ENCODE data around the gene CAMK2N2. TPM values are rescaled to one million over a fixed set of nuclear protein-coding genes. Genes with fewer than 3 reads are reported as not detected.
A peak's percentile ranks its signal among the peaks of the same experiment; 100 is the strongest.

The CAMK2N2 gene
- polyA plus RNA-seq, 1 donor (not counting 4 experiments of a cell fraction or from before 2014, with no cell fraction given), result 0.18 TPM

GRCh38 chr3:184261854-184262763, 756 bp upstream of the CAMK2N2 start:
- H2AFZ ChIP-seq (ENCODE audit: control insufficient read depth, low read length), result peak overlapping the region; percentile 43
- DNase-seq (ENCODE audit: low read depth, low spot score) (no peak), FAIRE-seq (no peak)
- no peaks in the 10 kb centered on the region for H3K9me3 ChIP-seq (ENCODE audit: control insufficient read depth, low read depth, low read length)
- H4K20me1 ChIP-seq (ENCODE audit: control insufficient read depth, extremely low read depth, insufficient read depth, low read length), result no peaks in the 10 kb centered on the region
- peak overlapping the region; percentile 81 for H3K4me2 ChIP-seq (ENCODE audit: control insufficient read depth, extremely low read depth, insufficient read depth, low read depth, low read length)
- no peaks in the 10 kb centered on the region for H3K79me2 ChIP-seq (ENCODE audit: control insufficient read depth, insufficient read depth, low read length)
- TF ChIP-seq CTCF (optimal IDR thresholded peaks at IDR 0.05 in 1 of 3, IDR thresholded peaks at IDR 0.05 in 1 of 3, conservative IDR thresholded peaks at IDR 0.05 in 1 of 3; ENCODE audit: extremely low read depth in 1 of 3, insufficient read depth in 2 of 3, low read length in 3 of 3), result no peak
- TF ChIP-seq EZH2 (IDR thresholded peaks at IDR 0.05; ENCODE audit: low read length), result peak; percentile 78
- H3K27ac ChIP-seq (ENCODE audit: control insufficient read depth, insufficient read depth, low read length), result no peak overlapping the region
- no peaks in the 10 kb centered on the region for H3K9me1 ChIP-seq (ENCODE audit: control insufficient read depth, extremely low read depth, insufficient read depth, low read length)
- H3K4me3 ChIP-seq (ENCODE audit: control insufficient read depth in 2 of 3, extremely low read depth in 1 of 3, insufficient read depth in 2 of 3, low read depth in 1 of 3, low read length in 3 of 3), result peak overlapping the region; percentile 39 to 58 (median 54)
- peak overlapping the region; percentile 50 for H3K9ac ChIP-seq (ENCODE audit: control insufficient read depth, extremely low read depth, insufficient read depth, low read length)
- H3K4me1 ChIP-seq (ENCODE audit: control insufficient read depth, extremely low read depth, insufficient read depth, low read length), result peaks cover 13% of the 10 kb centered on the region
- H3K27me3 ChIP-seq (ENCODE audit: control insufficient read depth, extremely low read depth, insufficient read depth, low read length), result peaks cover 22% of the 10 kb centered on the region
- dilution Hi-C loops (cut with MboI; ENCODE audit: extremely low pct_ligation_motif_present, low sequenced_read_pairs), result no loop called here
- peaks cover 4 to 6% of the 10 kb centered on the region in 2 experiments for H3K36me3 ChIP-seq (ENCODE audit: control insufficient read depth in 2 of 2, extremely low read depth in 1 of 2, insufficient read depth in 2 of 2, low read length in 2 of 2)

- H3K4me2 ChIP-seq (ENCODE audit: control insufficient read depth, extremely low read depth, insufficient read depth, low read depth, low read length), result peak overlapping the region; percentile 35
- no peak overlapping the region for H3K9ac ChIP-seq (ENCODE audit: control insufficient read depth, extremely low read depth, insufficient read depth, low read length)
- no peak overlapping the region for H2AFZ ChIP-seq (ENCODE audit: control insufficient read depth, low read length)
- H3K36me3 ChIP-seq (ENCODE audit: control insufficient read depth in 2 of 2, extremely low read depth in 1 of 2, insufficient read depth in 2 of 2, low read length in 2 of 2), result peaks cover 4 to 6% of the 10 kb centered on the region in 2 experiments
- H3K4me3 ChIP-seq (ENCODE audit: control insufficient read depth in 2 of 3, extremely low read depth in 1 of 3, insufficient read depth in 2 of 3, low read depth in 1 of 3, low read length in 3 of 3), result peak overlapping the region; percentile 30 to 59 (median 49)
- no peaks in the 10 kb centered on the region for H3K9me3 ChIP-seq (ENCODE audit: control insufficient read depth, low read depth, low read length)
- H3K79me2 ChIP-seq (ENCODE audit: control insufficient read depth, insufficient read depth, low read length), result no peaks in the 10 kb centered on the region
- TF ChIP-seq EZH2 (IDR thresholded peaks at IDR 0.05; ENCODE audit: low read length), result peak; percentile 65
- TF ChIP-seq CTCF (optimal IDR thresholded peaks at IDR 0.05 in 1 of 3, IDR thresholded peaks at IDR 0.05 in 1 of 3, conservative IDR thresholded peaks at IDR 0.05 in 1 of 3; ENCODE audit: extremely low read depth in 1 of 3, insufficient read depth in 2 of 3, low read length in 3 of 3), result no peak
- H3K27me3 ChIP-seq (ENCODE audit: control insufficient read depth, extremely low read depth, insufficient read depth, low read length), result peaks cover 22% of the 10 kb centered on the region
- FAIRE-seq (no peak), DNase-seq (ENCODE audit: low read depth, low spot score) (no peak)
- no peaks in the 10 kb centered on the region for H3K9me1 ChIP-seq (ENCODE audit: control insufficient read depth, extremely low read depth, insufficient read depth, low read length)
- no peaks in the 10 kb centered on the region for H4K20me1 ChIP-seq (ENCODE audit: control insufficient read depth, extremely low read depth, insufficient read depth, low read length)
- dilution Hi-C loops (cut with MboI; ENCODE audit: extremely low pct_ligation_motif_present, low sequenced_read_pairs), result no loop called here
- H3K4me1 ChIP-seq (ENCODE audit: control insufficient read depth, extremely low read depth, insufficient read depth, low read length), result peaks cover 13% of the 10 kb centered on the region
- H3K27ac ChIP-seq (ENCODE audit: control insufficient read depth, insufficient read depth, low read length), result no peak overlapping the region
Measured at GRCh38 chr3:184260724-184261269, 556 bp downstream of the CAMK2N2 start.

All from keratinocyte (primary cell).